SK-N-SH treated with all-trans-retinoic acid at 6 μM for 48 hours (cell line): ENCODE measurements around the gene LY9.

Experiments
- ATAC-seq: fragments of 200-7000 bp; cut with Tn5 transposase; 3 replicates; pipeline ENCODE4 v1.9.1; 2020; ENCODE audit warnings: mild to moderate bottlenecking, moderate library complexity
- ARNTL ChIP-seq: fragments of 450-650 bp; formaldehyde crosslinking; IDR thresholded peaks from 2 replicates; pipeline ENCODE4 v1.5.0; 2020; ENCODE audit warnings: low read depth, mild to moderate bottlenecking, moderate library complexity, borderline replicate concordance
- BACH2 ChIP-seq: fragments of 250-450 bp; sonication (Bioruptor Pico); IDR thresholded peaks from 2 replicates; pipeline ENCODE4 v1.9.0; 2021; ENCODE audit warnings: mild to moderate bottlenecking, borderline replicate concordance
- CREB5 ChIP-seq: fragments of 250-450 bp; sonication (Bioruptor Pico); IDR thresholded peaks from 2 replicates; pipeline ENCODE4 v1.5.1; 2020; ENCODE audit warnings: low read depth, mild to moderate bottlenecking, moderate library complexity
- CSDC2 ChIP-seq: fragments of 250-450 bp; sonication (Bioruptor Pico); IDR thresholded peaks from 2 replicates; pipeline ENCODE4 v1.5.0; 2020; ENCODE audit warnings: mild to moderate bottlenecking, moderate library complexity
- CSRNP3 ChIP-seq: fragments of 250-450 bp; sonication (Bioruptor Pico); IDR thresholded peaks from 2 replicates; pipeline ENCODE4 v1.5.1; 2021; ENCODE audit warnings: mild to moderate bottlenecking, moderate library complexity
- GLIS3 ChIP-seq: fragments of 250-450 bp; sonication (Bioruptor Pico); IDR thresholded peaks from 2 replicates; pipeline ENCODE4 v1.5.0; 2020; ENCODE audit warnings: mild to moderate bottlenecking, moderate library complexity
- ISL1 ChIP-seq: fragments of 250-450 bp; sonication (Bioruptor Pico); IDR thresholded peaks from 2 replicates; pipeline ENCODE4 v2.1.2; 2022; ENCODE audit warnings: mild to moderate bottlenecking, moderate library complexity
- OSR1 ChIP-seq: fragments of 250-450 bp; sonication (Bioruptor Pico); IDR thresholded peaks from 2 replicates; pipeline ENCODE4 v1.8.0; 2022; ENCODE audit warnings: moderate library complexity, mild to moderate bottlenecking, inconsistent platforms
- PATZ1 ChIP-seq: fragments of 250-450 bp; sonication (Bioruptor Pico); IDR thresholded peaks from 2 replicates; pipeline ENCODE4 v1.8.0; 2020; ENCODE audit warnings: mild to moderate bottlenecking, moderate library complexity, borderline replicate concordance
- POU6F1 ChIP-seq: fragments of 250-450 bp; sonication (Bioruptor Pico); IDR thresholded peaks from 2 replicates; pipeline ENCODE4 v1.8.0; 2021; ENCODE audit warnings: low read depth, mild to moderate bottlenecking, moderate library complexity, borderline replicate concordance
- PPARA ChIP-seq: fragments of 250-450 bp; sonication (Bioruptor Pico); IDR thresholded peaks from 2 replicates; pipeline ENCODE4 v1.5.0; 2020; ENCODE audit warnings: mild to moderate bottlenecking, borderline replicate concordance
- RARB ChIP-seq: fragments of 250-450 bp; sonication (Bioruptor Pico); IDR thresholded peaks from 2 replicates; pipeline ENCODE4 v1.8.0; 2021; ENCODE audit warnings: mild to moderate bottlenecking, moderate library complexity
- TCF4 ChIP-seq: fragments of 250-450 bp; sonication (Bioruptor Pico); IDR thresholded peaks from 2 replicates; pipeline ENCODE4 v1.8.0; 2021; ENCODE audit warnings: mild to moderate bottlenecking, moderate library complexity, borderline replicate concordance
- TOX ChIP-seq: fragments of 250-450 bp; sonication (Bioruptor Pico); IDR thresholded peaks from 2 replicates; pipeline ENCODE4 v1.8.0; 2021; ENCODE audit warnings: mild to moderate bottlenecking, moderate library complexity, borderline replicate concordance
- TSHZ2 ChIP-seq: fragments of 250-450 bp; sonication (Bioruptor Pico); IDR thresholded peaks from 2 replicates; pipeline ENCODE4 v1.5.0; 2020; ENCODE audit warnings: mild to moderate bottlenecking, moderate library complexity
- ZC3H10 ChIP-seq: fragments of 250-450 bp; sonication (Bioruptor Pico); IDR thresholded peaks from 2 replicates; pipeline ENCODE4 v1.5.1; 2021; ENCODE audit warnings: mild to moderate bottlenecking, moderate library complexity
- ZFP3 ChIP-seq: fragments of 250-450 bp; sonication (Bioruptor Pico); IDR thresholded peaks from 2 replicates; pipeline ENCODE4 v1.5.0; 2020; ENCODE audit warnings: mild to moderate bottlenecking, moderate library complexity
- ZFP30 ChIP-seq: fragments of 450-650 bp; formaldehyde crosslinking; IDR thresholded peaks from 2 replicates; pipeline ENCODE4 v1.5.0; 2022; ENCODE audit warnings: mild to moderate bottlenecking, moderate library complexity
- ZNF565 ChIP-seq: fragments of 450-650 bp; formaldehyde crosslinking; conservative IDR thresholded peaks from 2 replicates; pipeline ENCODE4 v1.5.0; 2020; ENCODE audit warnings: low read depth, mild to moderate bottlenecking, moderate library complexity
- ZNF70 ChIP-seq: fragments of 450-650 bp; formaldehyde crosslinking; IDR thresholded peaks from 2 replicates; pipeline ENCODE4 v1.5.0; 2020; ENCODE audit warnings: mild to moderate bottlenecking, moderate library complexity
- ZNF8 ChIP-seq: fragments of 450-650 bp; formaldehyde crosslinking; IDR thresholded peaks from 2 replicates; pipeline ENCODE4 v1.5.0; 2020; ENCODE audit warnings: mild to moderate bottlenecking, moderate library complexity

The LY9 gene

GRCh38 chr1:160800142-160800541 lies 4.2 kb downstream of the LY9 start:
- TF ChIP-seq BACH2 (CRISPR knock-in tag) (no peak), TOX (CRISPR knock-in tag) (no peak), POU6F1 (CRISPR knock-in tag) (no peak), ZFP30 (CRISPR knock-in tag) (no peak), GLIS3 (CRISPR knock-in tag) (no peak), RARB (CRISPR knock-in tag) (no peak), ZNF70 (CRISPR knock-in tag) (no peak)
- no peak for ATAC-seq

- TF ChIP-seq ARNTL (CRISPR knock-in tag) (no peak), ZFP3 (CRISPR knock-in tag) (no peak), TSHZ2 (CRISPR knock-in tag) (no peak), PATZ1 (no peak), BACH2 (CRISPR knock-in tag) (no peak), ZNF8 (CRISPR knock-in tag) (no peak), ISL1 (CRISPR knock-in tag) (no peak), TCF4 (CRISPR knock-in tag) (no peak), ZFP30 (CRISPR knock-in tag) (no peak), CREB5 (CRISPR knock-in tag) (no peak), RARB (CRISPR knock-in tag) (no peak), ZNF565 (CRISPR knock-in tag) (no peak), PPARA (no peak), TOX (CRISPR knock-in tag) (no peak)
- no peak for ATAC-seq
These were observed 4.9 kb downstream of the LY9 start for GRCh38 chr1:160800645-160801408.

- no peak for ATAC-seq
- no peak for TF ChIP-seq GLIS3 (CRISPR knock-in tag)
- no peak for TF ChIP-seq CSDC2
- no peak for TF ChIP-seq ZFP3 (CRISPR knock-in tag)
- TF ChIP-seq ZC3H10 (CRISPR knock-in tag): no peak
- TF ChIP-seq RARB (CRISPR knock-in tag): no peak
- TF ChIP-seq TSHZ2 (CRISPR knock-in tag): no peak
- TF ChIP-seq CSRNP3 (CRISPR knock-in tag): no peak
- TF ChIP-seq BACH2 (CRISPR knock-in tag): no peak
- no peak for TF ChIP-seq OSR1
These were observed 6.0 kb downstream of the LY9 start for GRCh38 chr1:160801836-160802580.
